IPS-20b (cell line): ENCODE data around the gene CEP104.

Source experiments
- H3K27ac ChIP-seq: one replicate; pipeline ENCODE4 v1.5.1; 2013; ENCODE audit warnings: low read length
- H3K27me3 ChIP-seq: 2 replicates; pipeline ENCODE4 v1.6.1; 2013; ENCODE audit warnings: mild to moderate bottlenecking, low read length, inconsistent platforms; ENCODE audit not compliant: insufficient read depth
- H3K36me3 ChIP-seq: 2 replicates; pipeline ENCODE4 v1.6.1; 2013; ENCODE audit warnings: low read depth, mild to moderate bottlenecking, inconsistent platforms, low read length, moderate library complexity; ENCODE audit not compliant: insufficient read depth
- H3K4me1 ChIP-seq: 2 replicates; pipeline ENCODE4 v1.6.1; 2013; ENCODE audit warnings: mild to moderate bottlenecking, control low read depth, inconsistent platforms, low read length, moderate library complexity; ENCODE audit not compliant: insufficient read depth
- H3K4me3 ChIP-seq: 2 replicates; pipeline ENCODE4 v1.5.1; 2013; ENCODE audit warnings: mild to moderate bottlenecking, low read length, inconsistent platforms
- H3K9ac ChIP-seq: 2 replicates; pipeline ENCODE4 v1.6.1; 2013; ENCODE audit warnings: low read depth, mild to moderate bottlenecking, inconsistent platforms, low read length, moderate library complexity
- H3K9me3 ChIP-seq: 2 replicates; pipeline ENCODE4 v1.6.1; 2013; ENCODE audit warnings: mild to moderate bottlenecking, low read depth, low read length, inconsistent platforms; ENCODE audit not compliant: insufficient read depth

The CEP104 gene

DNA sequence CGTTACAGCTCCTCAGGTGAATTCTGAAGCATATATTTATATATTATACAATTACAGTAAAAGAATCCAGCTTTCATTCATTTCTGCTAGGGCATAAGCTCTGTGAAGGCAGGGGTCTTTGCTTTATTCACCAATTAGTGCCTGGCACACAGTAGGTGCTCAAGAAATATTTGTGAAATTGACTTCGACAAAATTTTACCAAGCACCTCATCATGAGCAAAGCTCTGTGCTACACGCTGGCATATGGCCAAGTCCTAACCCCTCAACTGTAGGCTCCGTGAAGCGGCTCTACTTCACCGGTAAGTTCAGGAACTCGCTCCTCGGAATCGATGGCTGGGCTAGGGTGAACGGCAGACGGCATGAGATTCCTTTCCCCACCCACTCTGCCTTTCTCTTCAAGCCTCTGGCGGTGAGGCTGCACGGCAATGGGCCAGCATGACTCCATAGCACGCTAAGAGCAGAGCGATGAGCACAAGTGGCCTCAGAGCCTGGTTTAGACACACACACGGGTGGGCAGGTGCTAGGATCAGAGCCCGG lies 34.4 kb upstream of the CEP104 start:
- peaks cover 48% of the 10 kb centered on the region for H3K36me3 ChIP-seq
- no peak overlapping the region for H3K27ac ChIP-seq
- no peak overlapping the region for H3K4me3 ChIP-seq
- H3K27me3 ChIP-seq, result no peaks in the 10 kb centered on the region
- H3K9ac ChIP-seq, result no peak overlapping the region
- H3K4me1 ChIP-seq, result no peaks in the 10 kb centered on the region
- H3K9me3 ChIP-seq, result no peaks in the 10 kb centered on the region

DNA sequence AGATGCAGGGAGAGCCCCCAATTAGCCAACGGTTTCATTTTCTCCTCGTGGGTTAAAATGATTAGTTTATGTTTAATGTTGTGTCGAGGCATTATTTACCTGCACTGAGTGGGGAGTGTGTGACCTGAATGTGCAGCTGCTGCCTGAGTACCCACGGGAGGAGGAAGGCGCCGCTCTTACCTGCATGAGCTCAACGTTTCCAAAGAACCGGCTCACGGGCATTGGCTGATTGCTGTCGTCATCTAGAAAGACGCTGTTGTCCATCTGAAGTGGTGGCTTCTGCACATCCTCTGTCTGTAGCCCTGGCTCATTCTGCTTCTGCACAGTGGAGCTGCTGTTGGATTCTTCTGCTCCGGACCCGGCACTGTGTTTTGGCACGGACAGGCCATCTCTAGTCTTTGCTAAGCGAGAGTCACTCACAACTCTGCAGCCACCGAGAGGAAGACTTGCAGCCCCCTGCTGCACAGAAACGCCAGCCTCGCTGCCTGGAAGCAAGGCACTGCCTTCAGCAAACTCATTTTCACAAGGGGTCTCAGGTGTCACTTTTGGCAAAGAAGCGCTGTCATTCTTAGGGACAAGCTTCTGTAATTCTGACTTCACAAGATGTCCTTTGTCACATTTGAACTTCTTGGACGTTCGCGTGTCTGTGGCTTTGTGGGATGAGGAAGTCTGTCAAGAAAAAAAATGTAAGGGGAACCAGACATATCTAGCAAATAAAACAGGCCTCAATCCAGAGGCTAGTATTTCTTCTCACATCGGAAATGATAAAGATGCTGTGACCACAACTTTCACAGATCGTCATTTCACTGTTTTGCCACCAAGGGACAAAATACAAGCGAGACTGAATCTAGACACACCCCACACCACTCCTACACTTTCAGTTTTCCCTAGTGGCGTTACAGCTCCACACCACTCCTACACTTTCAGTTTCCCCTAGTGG lies 33.6 kb upstream of the CEP104 start:
- no peak overlapping the region for H3K9ac ChIP-seq
- no peak overlapping the region for H3K4me3 ChIP-seq
- H3K27me3 ChIP-seq, result no peaks in the 10 kb centered on the region
- no peaks in the 10 kb centered on the region for H3K9me3 ChIP-seq
- no peaks in the 10 kb centered on the region for H3K4me1 ChIP-seq
- peaks cover 48% of the 10 kb centered on the region for H3K36me3 ChIP-seq
- no peak overlapping the region for H3K27ac ChIP-seq

DNA sequence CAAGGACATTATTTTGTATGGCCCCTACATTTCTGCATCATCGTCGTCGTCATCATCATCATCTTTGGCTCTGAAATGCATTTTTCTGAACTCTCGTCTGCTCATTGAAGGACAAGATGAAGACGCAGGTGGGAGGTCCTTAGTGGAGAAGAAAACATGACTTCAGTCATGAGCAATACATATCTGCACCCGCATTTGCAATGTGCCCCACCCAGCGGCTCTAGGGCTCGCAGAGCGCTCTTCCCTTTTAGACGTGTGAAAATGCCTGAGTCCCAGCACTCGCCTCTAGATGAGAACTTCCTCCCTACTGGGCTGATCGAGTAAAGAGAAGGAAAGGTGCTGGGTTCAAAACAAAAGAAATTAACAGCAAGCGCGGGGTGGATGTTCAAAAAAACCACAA lies 32.9 kb upstream of the CEP104 start:
- Histone ChIP-seq H3K27me3 (no peaks in the 10 kb centered on the region), H3K4me1 (no peaks in the 10 kb centered on the region), H3K27ac (no peak overlapping the region), H3K9me3 (no peaks in the 10 kb centered on the region), H3K4me3 (no peak overlapping the region), H3K36me3 (peaks cover 46% of the 10 kb centered on the region), H3K9ac (no peak overlapping the region)

DNA sequence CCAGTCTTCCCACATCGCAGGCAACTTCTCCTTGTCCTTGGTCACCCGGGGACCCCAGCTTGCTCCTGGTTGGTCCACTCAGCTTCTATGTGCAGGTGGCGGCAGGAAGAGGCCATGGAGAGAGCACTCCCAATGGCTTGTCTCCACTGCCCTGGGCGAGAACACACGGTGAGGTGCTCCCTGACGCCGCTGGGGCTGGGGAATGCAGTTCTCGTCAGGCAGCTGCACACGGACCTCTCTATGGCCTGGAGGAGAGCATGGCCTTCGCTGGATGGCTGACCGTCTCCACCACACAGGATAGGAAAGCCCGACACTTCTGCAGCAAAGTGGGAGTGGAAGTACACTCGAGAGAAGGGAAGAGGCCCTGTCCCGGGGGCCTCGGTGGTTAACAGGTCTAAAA lies 31.3 kb upstream of the CEP104 start:
- Histone ChIP-seq H3K27ac (no peak overlapping the region), H3K27me3 (no peaks in the 10 kb centered on the region), H3K4me3 (no peak overlapping the region), H3K9me3 (no peaks in the 10 kb centered on the region), H3K4me1 (no peaks in the 10 kb centered on the region), H3K36me3 (peaks cover 46% of the 10 kb centered on the region), H3K9ac (no peak overlapping the region)

DNA sequence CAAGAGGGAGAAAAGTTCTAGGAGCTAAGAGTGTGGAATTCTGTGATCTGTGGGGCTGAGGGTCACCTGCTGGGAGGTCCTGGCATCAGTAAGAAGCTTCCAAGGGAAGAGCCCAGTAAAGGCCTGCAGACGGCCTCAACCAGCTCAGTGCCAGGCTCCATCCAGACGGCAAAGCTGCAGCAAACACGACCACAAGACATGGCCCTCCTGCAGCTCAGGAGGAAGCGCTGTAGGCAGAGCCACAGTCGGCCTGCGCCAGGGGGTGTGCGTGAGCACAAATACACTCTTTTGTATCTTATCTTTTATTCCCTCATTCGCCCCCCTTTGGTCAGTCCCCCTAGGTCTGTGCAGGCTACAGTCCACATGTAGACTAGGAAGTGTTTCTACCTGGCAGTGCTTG lies 29.7 kb upstream of the CEP104 start:
- no peaks in the 10 kb centered on the region for H3K9me3 ChIP-seq
- H3K4me1 ChIP-seq, result no peaks in the 10 kb centered on the region
- H3K4me3 ChIP-seq, result no peak overlapping the region
- no peak overlapping the region for H3K9ac ChIP-seq
- H3K27ac ChIP-seq, result no peak overlapping the region
- H3K36me3 ChIP-seq, result peaks cover 39% of the 10 kb centered on the region
- H3K27me3 ChIP-seq, result no peaks in the 10 kb centered on the region

DNA sequence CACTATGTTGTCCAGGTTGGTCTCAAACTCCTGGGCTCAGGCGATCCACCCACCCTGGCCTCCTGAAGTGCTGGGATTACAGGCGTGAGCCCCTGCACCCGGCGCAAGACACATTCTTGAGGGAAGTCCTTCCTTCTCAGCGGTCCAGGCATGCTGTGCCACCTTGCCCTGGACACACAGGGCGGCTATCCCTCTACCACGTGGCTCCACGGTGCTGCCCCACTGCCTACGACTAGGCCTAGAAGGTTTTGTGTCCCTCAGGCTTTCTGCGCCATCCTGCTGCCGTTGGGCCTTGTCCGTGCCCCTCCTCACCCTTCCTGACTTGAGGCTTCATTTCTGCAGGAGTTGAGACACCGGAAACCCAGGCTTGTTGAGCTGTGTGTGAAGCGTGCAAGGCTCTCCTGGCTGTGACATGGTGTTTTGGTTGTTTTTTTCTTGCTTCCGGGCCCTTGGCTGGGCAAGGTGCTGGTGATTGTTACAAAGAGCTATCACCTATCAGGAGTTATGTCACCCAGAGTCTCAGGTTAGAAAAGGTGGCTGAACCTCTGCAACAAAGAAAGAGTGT lies 29.2 kb upstream of the CEP104 start:
- Histone ChIP-seq H3K4me3 (no peak overlapping the region), H3K4me1 (no peaks in the 10 kb centered on the region), H3K36me3 (peaks cover 36% of the 10 kb centered on the region), H3K27me3 (no peaks in the 10 kb centered on the region), H3K9ac (no peak overlapping the region), H3K27ac (no peak overlapping the region), H3K9me3 (no peaks in the 10 kb centered on the region)

DNA sequence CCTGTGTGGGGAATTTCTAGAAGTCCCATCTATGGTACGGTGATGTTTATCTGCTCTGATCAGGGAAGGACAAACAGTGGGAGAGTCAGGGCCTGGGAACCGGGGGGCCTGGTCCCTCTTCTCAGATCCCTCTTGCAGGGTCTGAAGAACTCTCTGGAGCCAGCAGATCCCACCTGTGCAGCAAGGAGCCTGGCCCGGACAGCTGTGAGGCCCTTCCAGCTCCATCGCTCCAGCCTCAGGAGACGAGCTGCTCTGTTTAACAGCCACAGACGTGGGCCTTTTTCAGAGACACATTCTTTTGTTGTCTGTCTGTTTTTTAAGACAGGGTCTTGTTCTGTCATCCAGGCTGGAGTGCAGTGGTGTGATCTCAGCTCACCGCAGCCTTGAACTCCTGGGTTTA lies 28.6 kb upstream of the CEP104 start:
- no peak overlapping the region for H3K4me3 ChIP-seq
- no peaks in the 10 kb centered on the region for H3K9me3 ChIP-seq
- H3K36me3 ChIP-seq, result peaks cover 30% of the 10 kb centered on the region
- H3K27me3 ChIP-seq, result no peaks in the 10 kb centered on the region
- H3K9ac ChIP-seq, result no peak overlapping the region
- H3K4me1 ChIP-seq, result no peaks in the 10 kb centered on the region
- H3K27ac ChIP-seq, result no peak overlapping the region

DNA sequence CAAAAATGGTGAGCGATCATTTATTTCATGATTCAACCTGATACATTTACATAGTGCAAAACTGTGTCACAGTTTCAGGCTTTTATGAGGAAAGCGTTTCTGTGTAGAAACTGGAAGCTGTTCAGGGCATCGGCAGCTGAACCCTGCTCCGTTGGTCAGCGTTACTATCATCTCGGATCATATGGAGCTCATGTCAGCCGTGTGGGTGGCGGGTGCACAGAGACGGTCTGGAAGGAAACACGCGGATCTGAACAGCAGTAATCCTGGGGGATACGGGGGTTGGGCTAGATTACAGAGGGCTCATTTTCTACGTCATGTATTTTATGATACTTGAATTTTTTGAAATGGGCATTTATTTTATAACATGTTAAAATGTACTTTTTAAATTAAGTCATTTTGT lies 28.0 kb upstream of the CEP104 start:
- no peaks in the 10 kb centered on the region for H3K4me1 ChIP-seq
- no peak overlapping the region for H3K27ac ChIP-seq
- H3K9ac ChIP-seq, result no peak overlapping the region
- H3K4me3 ChIP-seq, result no peak overlapping the region
- peaks cover 24% of the 10 kb centered on the region for H3K36me3 ChIP-seq
- no peaks in the 10 kb centered on the region for H3K9me3 ChIP-seq
- no peaks in the 10 kb centered on the region for H3K27me3 ChIP-seq

DNA sequence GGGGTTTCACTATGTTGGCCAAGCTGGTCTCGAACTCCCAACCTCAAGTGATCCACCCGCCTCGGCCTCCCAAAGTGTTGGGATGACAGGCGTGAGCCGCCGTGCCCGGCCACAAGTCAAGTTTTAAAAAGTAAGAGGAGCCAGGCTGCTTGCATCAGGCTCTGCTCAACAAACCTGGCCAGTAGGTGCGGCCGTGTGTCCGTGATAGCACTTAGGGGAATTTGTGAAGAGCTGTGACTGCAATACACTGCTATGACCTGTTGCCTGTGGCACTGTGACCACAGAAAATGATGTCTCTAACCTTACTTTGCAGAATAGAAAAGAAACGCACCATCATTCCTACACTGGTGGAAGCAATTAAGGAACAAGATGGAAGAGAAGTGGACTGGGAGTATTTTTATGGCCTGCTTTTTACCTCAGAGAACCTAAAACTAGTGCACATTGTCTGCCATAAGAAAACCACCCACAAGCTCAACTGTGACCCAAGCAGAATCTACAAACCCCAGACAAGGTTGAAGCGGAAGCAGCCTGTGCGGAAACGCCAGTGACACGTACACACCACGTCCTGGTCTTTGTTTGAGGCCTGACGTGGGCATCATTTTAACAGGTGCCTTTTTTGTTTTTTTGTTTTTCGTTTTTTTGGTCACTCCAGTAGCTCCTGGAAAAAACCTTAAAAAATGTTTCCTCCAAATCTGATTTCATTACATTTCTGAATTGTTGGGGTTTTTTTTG lies 26.3 kb upstream of the CEP104 start:
- Histone ChIP-seq H3K4me3 (no peak overlapping the region), H3K36me3 (peaks cover 14% of the 10 kb centered on the region; the same call in 1 of the 2 replicates), H3K27ac (no peak overlapping the region), H3K27me3 (no peaks in the 10 kb centered on the region), H3K4me1 (no peaks in the 10 kb centered on the region), H3K9ac (no peak overlapping the region), H3K9me3 (peaks cover 8% of the 10 kb centered on the region)

DNA sequence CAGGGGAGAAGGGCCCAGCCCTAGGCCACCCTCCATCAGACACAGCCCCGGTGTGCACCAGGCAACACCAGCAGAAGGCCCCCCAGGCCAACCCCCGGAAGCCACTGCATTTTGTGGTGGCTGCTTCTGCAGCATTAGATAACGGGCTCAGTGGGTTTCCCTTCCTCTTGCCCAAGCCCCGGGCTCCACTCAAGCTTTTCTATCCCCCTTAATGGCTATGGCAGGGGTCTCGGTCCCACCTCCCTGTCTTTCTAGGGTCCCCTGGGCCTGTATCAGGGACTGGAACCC lies 24.1 kb upstream of the CEP104 start:
- no peak overlapping the region for H3K27ac ChIP-seq
- H3K27me3 ChIP-seq, result no peaks in the 10 kb centered on the region
- H3K4me3 ChIP-seq, result no peak overlapping the region
- no peak overlapping the region for H3K9ac ChIP-seq
- peaks cover 8% of the 10 kb centered on the region for H3K9me3 ChIP-seq
- H3K36me3 ChIP-seq, result 0 out of 2 replicates have a peak, but pooled peaks cover 3% of the 10 kb centered on the region
- no peaks in the 10 kb centered on the region for H3K4me1 ChIP-seq

DNA sequence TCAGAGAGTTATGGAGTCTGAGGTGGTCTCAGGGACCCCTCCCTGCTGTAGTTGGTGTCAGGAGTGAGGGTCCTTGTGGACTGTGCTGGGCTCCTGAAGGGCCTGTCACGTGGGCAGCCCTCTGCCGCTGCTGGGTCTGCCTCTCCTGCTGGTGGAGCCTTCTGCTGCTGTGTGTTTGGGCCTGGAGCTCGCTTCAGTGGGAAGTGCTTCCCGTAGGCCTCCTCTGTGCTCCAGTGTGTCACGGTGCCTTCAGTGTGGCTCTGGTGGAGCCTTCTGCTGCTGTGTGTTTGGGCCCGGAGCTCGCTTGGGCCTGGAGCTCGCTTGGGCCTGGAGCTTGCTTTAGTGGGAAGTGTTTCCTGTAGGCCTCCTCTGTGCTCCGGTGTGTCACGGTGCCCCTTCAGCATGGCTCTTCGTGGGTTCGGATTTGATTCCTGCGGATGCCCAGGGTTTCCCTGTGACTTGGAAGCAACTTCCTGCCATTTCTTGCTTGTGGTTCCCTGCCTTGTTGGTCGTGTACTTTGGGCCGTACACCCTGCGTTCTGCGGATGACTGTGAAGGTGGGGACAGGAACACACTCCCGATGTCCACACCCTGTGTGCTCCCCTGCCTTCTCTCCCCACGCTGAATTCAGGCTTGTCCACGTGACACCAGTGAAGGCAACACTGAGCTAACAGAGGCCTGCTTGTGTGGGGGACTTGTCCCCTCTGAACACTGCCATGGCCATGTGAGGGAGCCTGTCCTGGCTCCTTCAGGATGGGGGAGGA lies 23.6 kb upstream of the CEP104 start:
- Histone ChIP-seq H3K27ac (no peak overlapping the region), H3K9ac (no peak overlapping the region), H3K36me3 (0 out of 2 replicates have a peak, but pooled peaks cover 3% of the 10 kb centered on the region), H3K9me3 (peaks cover 8% of the 10 kb centered on the region), H3K4me3 (no peak overlapping the region), H3K4me1 (no peaks in the 10 kb centered on the region), H3K27me3 (no peaks in the 10 kb centered on the region)
